ENCODE data around the gene GPR153.

- TF ChIP-seq POLR2A (IDR thresholded peaks at IDR 0.05), result no peak
- TF ChIP-seq, protein P1, sequence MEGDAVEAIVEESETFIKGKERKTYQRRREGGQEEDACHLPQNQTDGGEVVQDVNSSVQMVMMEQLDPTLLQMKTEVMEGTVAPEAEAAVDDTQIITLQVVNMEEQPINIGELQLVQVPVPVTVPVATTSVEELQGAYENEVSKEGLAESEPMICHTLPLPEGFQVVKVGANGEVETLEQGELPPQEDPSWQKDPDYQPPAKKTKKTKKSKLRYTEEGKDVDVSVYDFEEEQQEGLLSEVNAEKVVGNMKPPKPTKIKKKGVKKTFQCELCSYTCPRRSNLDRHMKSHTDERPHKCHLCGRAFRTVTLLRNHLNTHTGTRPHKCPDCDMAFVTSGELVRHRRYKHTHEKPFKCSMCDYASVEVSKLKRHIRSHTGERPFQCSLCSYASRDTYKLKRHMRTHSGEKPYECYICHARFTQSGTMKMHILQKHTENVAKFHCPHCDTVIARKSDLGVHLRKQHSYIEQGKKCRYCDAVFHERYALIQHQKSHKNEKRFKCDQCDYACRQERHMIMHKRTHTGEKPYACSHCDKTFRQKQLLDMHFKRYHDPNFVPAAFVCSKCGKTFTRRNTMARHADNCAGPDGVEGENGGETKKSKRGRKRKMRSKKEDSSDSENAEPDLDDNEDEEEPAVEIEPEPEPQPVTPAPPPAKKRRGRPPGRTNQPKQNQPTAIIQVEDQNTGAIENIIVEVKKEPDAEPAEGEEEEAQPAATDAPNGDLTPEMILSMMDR (IDR thresholded peaks at IDR 0.05), result no peak
Observed at GRCh38 chr1:6274622-6275139, 13.8 kb upstream of the GPR153 start.
